Measurements from ENCODE around the gene RCOR3.
"Not testable (repeated sequence)": the region's sequence is repeated elsewhere in the genome, so short reads cannot be mapped to it uniquely, and the experiment has no call there.

Gene RCOR3

GRCh38 chr1:211258756-211259637 lies at the start of gene RCOR3:
Gene RCOR3, plus strand, starts transcription at chr1:211259366. Its CDS starts 195 bp downstream, at chr1:211259561.
- peak; percentile 67 for DNase-seq

DNA sequence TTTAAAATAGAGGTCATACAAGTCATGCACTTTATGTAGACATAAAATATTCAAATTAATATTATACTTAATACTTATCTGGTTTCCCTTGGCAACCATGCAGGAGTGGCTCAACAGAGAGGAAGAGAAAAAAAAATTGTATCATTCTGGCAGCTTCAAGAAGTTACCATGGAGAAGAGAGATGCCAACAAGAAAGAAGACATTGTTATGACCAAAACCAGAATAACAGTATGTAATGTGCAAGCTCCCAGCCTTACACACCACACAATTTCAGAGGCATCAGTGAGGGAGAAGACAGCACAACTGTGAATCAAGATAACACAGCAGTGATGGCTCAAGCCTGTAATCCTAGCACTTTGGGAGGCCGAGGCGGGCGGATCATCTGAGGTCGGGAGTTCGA lies 49.1 kb upstream of the RCOR3 start:
- no peak for DNase-seq

GRCh38 chr1:211210965-211211364 lies 48.2 kb upstream of the RCOR3 start:
- no peak for DNase-seq

GRCh38 chr1:211213702-211214101 lies 45.5 kb upstream of the RCOR3 start:
- no peak for DNase-seq

DNA sequence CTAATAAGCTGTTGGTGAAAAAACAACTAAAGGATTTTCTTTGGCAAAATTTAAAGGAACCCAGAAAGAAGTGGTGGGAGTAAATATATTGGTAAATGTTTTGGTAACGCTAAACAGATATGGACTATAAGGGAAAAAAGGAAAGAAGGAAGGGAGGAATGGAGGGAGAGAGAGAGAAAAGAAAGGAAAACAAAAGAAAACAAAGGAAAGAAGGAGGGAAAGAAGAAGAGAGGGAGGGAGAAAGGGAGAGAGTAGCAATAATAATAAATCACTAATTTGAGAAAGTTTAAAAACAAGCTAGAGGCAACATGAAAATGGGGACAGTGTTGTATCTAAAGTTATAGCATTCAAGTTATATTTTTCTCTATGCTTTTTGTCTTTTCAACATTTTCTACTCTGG lies 43.6 kb upstream of the RCOR3 start:
- no peak for DNase-seq

DNA sequence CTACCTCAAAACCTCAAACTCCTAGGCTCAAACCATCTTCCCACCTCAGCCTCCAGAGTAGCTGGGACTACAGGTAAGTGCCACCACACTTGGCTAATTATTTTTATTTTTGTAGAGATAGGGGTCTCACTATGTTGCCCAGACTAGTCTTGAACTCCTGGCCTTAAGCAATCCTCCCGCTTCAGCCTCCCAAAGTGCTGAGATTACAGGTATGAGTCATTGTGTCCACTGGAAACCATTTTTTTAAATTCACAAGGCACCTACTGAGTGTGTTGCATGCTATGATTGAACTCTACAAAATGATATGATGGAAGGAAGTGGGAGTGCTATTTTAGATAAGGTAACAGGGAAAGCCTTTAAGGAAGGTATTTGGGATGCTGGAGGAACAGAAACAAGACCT lies 41.8 kb upstream of the RCOR3 start:
- DNase-seq: no peak

DNA sequence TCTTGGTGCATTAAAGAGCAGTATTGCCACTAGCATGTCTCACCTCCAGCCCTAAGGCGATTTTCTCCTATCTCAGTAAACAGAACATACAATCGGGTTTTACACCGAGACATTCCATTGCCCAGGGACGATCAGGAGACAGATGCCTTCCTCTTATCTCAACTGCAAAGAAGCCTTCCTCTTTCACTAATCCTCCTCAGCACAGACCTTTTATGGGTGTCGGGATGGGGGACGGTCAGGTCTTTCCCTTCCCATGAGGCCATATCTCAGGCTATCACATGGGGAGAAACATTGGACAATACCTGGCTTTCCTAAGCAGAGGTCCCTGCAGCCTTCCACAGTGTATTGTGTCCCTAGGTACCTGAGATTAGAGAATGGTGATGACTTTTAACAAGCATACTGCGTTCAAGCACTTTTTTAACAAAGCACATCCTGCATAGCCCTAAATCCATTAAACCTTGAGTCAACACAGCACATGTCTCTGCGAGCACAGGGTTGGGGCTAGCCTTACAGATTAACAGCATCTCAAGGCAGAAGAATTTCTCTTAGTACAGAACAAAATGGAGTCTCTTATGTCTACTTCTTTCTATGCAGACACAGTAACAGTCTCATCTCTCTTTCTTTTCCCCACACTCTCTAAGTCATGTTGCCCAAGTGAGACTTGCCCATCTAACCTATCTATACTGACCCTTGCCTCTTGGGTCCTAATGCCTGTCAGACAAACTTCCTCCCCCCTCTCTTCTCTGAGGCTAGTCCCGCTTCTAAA lies 36.5 kb upstream of the RCOR3 start:
- not testable (repeated sequence) for DNase-seq

- not testable (repeated sequence) for DNase-seq
Measured at GRCh38 chr1:211228573-211229364, 30.4 kb upstream of the RCOR3 start.

DNA sequence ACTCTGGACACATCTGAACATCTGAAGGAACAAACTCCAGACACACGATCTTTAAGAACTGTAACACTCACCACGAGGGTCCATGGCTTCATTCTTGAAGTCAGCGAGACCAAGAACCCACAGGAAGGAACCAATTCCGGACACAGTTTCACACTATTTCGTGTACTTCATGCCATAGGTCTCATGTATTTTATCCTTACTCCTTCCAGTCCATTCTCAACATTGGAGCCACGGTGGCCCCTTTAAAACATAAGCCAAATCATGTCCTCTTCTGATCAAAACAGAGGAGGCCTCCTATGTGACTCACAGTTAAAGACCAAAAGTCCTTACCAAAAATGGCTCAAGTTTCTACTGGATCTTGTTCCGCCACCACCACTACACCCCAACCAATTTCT lies 29.8 kb upstream of the RCOR3 start:
- DNase-seq: no peak

GRCh38 chr1:211231873-211232272 lies 27.3 kb upstream of the RCOR3 start:
- no peak for DNase-seq

GRCh38 chr1:211236633-211237320 lies 22.4 kb upstream of the RCOR3 start:
- DNase-seq: no peak

DNA sequence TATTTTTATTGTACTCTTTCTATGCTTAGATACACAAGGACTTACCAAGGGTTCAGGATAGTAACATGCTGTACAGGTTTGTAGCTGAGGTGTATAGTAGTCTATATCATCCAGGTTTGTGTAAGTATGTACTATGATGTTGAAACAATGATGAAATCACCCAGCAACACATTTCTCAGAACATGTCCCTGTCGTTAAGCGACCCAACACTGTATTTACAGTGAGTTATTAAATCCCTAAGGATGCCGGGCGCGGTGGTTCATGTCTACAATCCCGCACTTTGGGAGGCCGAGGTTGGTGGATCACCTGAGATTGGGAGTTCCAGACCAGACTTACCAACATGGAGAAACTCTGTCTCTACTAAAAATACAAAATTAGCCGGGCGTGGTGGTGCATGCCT lies 21.6 kb upstream of the RCOR3 start:
- no peak for DNase-seq

GRCh38 chr1:211240567-211240966 lies 18.6 kb upstream of the RCOR3 start:
- not testable (repeated sequence) for DNase-seq

DNA sequence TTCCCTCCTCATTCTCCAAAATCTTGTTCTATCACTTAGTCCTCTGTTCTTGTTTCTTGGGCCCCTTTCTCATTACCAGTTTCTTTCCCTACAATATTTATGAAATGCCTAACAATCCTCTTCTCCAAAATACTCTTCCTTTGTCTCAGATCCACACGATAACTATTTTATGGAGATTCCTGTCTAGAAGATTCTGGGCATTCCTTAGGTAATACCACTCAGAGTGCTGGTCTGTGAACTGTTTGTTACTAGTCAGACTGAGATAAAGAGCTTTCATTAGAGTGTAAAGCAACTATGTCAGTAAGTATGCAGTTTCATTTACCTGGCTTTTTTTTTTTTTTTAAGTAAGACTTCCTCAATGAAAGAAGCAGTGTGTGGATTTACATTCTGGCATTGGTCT lies 18.1 kb upstream of the RCOR3 start:
- DNase-seq: no peak

GRCh38 chr1:211243639-211244038 lies 15.5 kb upstream of the RCOR3 start:
- not testable (repeated sequence) for DNase-seq

DNA sequence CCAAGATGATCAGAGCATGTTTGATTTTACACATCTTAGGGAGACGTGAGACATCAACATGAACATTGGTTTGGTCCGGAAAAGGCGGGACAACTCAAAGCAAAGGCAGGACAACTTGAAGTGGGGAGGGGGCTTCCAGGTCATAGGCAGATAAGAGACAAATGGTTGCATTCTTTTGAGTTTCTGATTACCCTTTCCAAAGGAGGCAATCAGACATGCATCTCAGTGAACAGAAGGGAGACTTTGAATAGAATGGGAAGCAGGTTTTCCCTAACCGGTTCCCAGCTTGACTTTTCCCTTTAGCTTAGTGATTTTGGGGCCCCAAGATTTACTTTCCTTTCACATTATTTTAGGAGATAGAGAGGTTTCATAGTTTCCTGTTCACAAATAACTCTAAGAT lies 12.6 kb upstream of the RCOR3 start:
- DNase-seq: not testable (repeated sequence)

GRCh38 chr1:211247921-211248320 lies 11.2 kb upstream of the RCOR3 start:
- no peak for DNase-seq

- not testable (repeated sequence) for DNase-seq
Measured at GRCh38 chr1:211249611-211250010, 9.6 kb upstream of the RCOR3 start.

DNA sequence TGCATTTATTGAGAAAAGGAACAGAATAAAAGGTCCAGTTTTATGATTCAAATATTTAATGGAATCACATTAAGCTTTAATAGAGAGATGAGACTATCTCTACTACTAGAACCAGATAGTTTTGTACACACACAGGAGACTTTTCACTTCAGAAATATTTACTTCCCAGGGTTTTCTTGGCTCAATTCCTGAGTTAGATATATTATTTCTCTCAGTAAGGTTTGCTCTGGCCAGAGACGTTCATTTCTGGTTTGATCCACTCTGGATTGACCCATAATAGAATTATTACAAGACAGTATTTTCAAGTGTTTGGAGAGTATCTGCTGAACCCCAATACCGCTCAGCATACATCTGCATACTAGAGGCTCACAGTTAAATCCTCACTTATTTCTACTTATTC lies 1.3 kb upstream of the RCOR3 start:
- DNase-seq: no peak

DNA sequence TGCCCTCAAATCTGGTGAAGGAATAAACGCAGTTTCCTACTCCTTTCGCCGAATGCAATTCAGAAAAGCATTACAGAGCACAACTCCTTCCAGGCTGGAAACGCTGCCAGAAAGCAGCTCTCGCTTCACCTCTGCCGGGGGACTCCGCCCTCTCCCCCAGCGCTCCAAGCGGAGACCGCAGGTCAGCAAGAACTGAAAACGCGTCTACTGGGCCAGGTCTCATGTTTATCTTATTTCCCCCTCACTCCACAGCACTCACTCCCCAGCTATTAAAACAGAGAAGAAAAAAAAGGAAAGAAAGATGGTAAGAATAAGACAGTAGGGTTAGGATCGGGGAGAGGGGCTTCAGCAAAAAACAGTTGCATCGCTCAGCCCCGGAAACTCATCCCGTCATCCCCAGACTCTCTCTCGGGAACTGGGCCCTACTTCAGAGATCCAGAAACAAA lies 833 bp upstream of the RCOR3 start:
- DNase-seq: peak; percentile 19

- DNase-seq: no peak
Measured at GRCh38 chr1:211259638-211260126, 516 bp downstream of the RCOR3 start.
